Natural killer cell (primary cell): ENCODE results near the gene PCSK4. TPM values are rescaled to one million over a fixed set of nuclear protein-coding genes. Genes with fewer than 3 reads are reported as not detected.
A peak's percentile ranks its signal among the peaks of the same experiment; 100 is the strongest.

Experiments used
- ATAC-seq, 3 donors: fragments of 150-1000 bp in 2 of 3; fragments of 200-7000 bp in 1 of 3; cut with Tn5 transposase; 1 replicate in 1 of 3; 2 replicates in 2 of 3; pipeline ENCODE4 v1.10.0; 2021; ENCODE audit warnings: mild to moderate bottlenecking in 2 of 3, moderate library complexity in 2 of 3
- DNase-seq, 2 donors: peaks; one replicate each; pipeline versions ENCODE4 v3.0.0 to v3.0.0-alpha.2; 2013 to 2021; ENCODE audit warnings: mixed read lengths in 1 of 2
- H3K27ac ChIP-seq: one replicate; pipeline ENCODE4 v1.5.1; 2013; ENCODE audit warnings: mild to moderate bottlenecking, low read length
- H3K27me3 ChIP-seq: one replicate; pipeline ENCODE4 v1.6.1; 2013; ENCODE audit warnings: low read length; ENCODE audit not compliant: control insufficient read depth, insufficient read depth
- H3K36me3 ChIP-seq: one replicate; pipeline ENCODE4 v1.6.1; 2013; ENCODE audit warnings: low read length; ENCODE audit not compliant: control insufficient read depth, insufficient read depth
- H3K4me1 ChIP-seq: one replicate; pipeline ENCODE4 v1.6.1; 2013; ENCODE audit warnings: low read length; ENCODE audit not compliant: control insufficient read depth, insufficient read depth
- H3K4me3 ChIP-seq: one replicate; pipeline ENCODE4 v1.5.1; 2013; ENCODE audit warnings: low read length
- H3K9me3 ChIP-seq: one replicate; pipeline ENCODE4 v1.6.1; 2013; ENCODE audit warnings: low read length; ENCODE audit not compliant: control insufficient read depth, insufficient read depth
- H3K27ac Mint-ChIP-seq, 2 donors: one replicate each; pipeline ENCODE4 v1.8.0; 2022; ENCODE audit warnings: mild to moderate bottlenecking in 2 of 2, mixed read lengths in 2 of 2, moderate library complexity in 1 of 2
- H3K27me3 Mint-ChIP-seq, 2 donors: one replicate each; pipeline ENCODE4 v1.8.0; 2022; ENCODE audit warnings: low read depth in 2 of 2, mixed read lengths in 2 of 2
- H3K36me3 Mint-ChIP-seq: one replicate; pipeline ENCODE4 v1.8.0; 2022; ENCODE audit warnings: mixed read lengths
- H3K4me1 Mint-ChIP-seq, 2 donors: one replicate each; pipeline ENCODE4 v1.8.0; 2022; ENCODE audit warnings: mixed read lengths in 2 of 2
- H3K4me3 Mint-ChIP-seq: one replicate; pipeline ENCODE4 v1.8.0; 2022; ENCODE audit warnings: mild to moderate bottlenecking, moderate library complexity, mixed read lengths
- H3K9me3 Mint-ChIP-seq, 2 donors: one replicate each; pipeline ENCODE4 v1.8.0; 2022; ENCODE audit warnings: mixed read lengths in 2 of 2
- WGBS: methylation state at CpG from one replicate; pipeline ENCODE4 v1.1.7; 2013; ENCODE audit warnings: missing lambda C conversion rate; ENCODE audit not compliant: insufficient coverage; 5-methylcytosine and 5-hydroxymethylcytosine counted together
- intact Hi-C: fragments of 100-400 bp; cut with micrococcal nuclease; formaldehyde crosslinking; loops from one replicate; pipeline ENCODE4 v1.14.2; 2022
- total RNA-seq, 4 donors: library from RNA; stranded (reverse); fragments of 120-200 nt in 1 of 4; gene quantifications; one replicate each; pipeline versions ENCODE4 v1.2.3 to v1.2.4, GENCODE V29; 2013 to 2022
- TF ChIP-seq, protein P1 (sequence below): fragments of 200-600 bp; IDR thresholded peaks from one replicate; pipeline ENCODE4 v1.8.0; 2022; ENCODE audit warnings: antibody characterized with exemption

PCSK4 gene
- total RNA-seq, 3 donors from 2014 or later (not counting 1 experiment from before 2014, with no cell fraction given), result 4.1 to 6.0 (median 5.3) TPM

DNA sequence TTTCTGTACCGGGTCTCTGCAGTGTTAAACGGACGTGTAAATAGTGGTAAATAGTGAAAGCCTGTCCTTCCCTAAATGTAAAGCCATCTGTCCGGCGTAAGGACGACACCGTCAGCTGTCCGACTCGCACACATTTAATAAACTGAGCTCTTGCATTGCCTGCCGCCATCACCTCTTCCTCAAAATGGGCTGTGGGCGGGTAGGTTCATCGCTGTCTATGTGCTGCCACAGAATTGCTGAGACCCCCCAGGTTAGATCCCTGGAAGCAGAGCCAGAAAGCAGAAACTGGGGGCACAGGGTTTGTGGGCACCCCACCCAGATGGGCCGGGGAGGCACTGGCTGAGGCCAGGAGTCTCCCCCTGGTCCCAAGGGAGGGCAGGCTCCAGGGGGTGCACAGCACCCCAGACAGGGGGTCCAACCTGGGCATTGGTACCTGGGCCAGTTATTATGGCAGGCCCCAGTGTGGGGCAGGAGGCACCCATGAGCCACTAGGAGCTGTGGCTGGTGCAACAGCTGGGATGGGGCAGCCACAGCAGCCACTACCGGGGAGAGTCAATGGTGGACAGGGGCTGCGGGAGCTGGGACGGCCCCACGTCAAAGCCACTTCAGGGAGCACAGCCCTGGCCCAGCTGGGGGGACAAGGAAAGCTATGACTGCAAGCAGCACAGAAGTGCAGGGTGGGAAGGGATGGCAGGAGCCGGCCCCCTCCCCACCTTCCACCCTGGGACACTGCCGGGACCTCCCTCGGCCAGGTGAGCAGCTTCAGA, 16.9 kb downstream of the PCSK4 start:
- Histone ChIP-seq H3K27ac (no peak overlapping the region), H3K9me3 (no peaks in the 10 kb centered on the region), H3K36me3 (peaks cover 2% of the 10 kb centered on the region), H3K4me3 (no peak overlapping the region), H3K27me3 (peaks cover 17% of the 10 kb centered on the region), H3K4me1 (peaks cover 51% of the 10 kb centered on the region)
- Mint-ChIP-seq H3K4me1 (peaks cover 0 to 27% of the 10 kb centered on the region in 2 donors), H3K27me3 (peaks cover 0 to 5% of the 10 kb centered on the region in 2 donors), H3K27ac (no peak overlapping the region), H3K9me3 (no peaks in the 10 kb centered on the region), H3K36me3 (no peaks in the 10 kb centered on the region), H3K4me3 (peak overlapping the region; percentile 15)
- 86% methylated on average over 20 of the region's 20 CpGs for WGBS
- intact Hi-C loops, result no loop called here
- TF ChIP-seq, protein P1, sequence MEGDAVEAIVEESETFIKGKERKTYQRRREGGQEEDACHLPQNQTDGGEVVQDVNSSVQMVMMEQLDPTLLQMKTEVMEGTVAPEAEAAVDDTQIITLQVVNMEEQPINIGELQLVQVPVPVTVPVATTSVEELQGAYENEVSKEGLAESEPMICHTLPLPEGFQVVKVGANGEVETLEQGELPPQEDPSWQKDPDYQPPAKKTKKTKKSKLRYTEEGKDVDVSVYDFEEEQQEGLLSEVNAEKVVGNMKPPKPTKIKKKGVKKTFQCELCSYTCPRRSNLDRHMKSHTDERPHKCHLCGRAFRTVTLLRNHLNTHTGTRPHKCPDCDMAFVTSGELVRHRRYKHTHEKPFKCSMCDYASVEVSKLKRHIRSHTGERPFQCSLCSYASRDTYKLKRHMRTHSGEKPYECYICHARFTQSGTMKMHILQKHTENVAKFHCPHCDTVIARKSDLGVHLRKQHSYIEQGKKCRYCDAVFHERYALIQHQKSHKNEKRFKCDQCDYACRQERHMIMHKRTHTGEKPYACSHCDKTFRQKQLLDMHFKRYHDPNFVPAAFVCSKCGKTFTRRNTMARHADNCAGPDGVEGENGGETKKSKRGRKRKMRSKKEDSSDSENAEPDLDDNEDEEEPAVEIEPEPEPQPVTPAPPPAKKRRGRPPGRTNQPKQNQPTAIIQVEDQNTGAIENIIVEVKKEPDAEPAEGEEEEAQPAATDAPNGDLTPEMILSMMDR, result no peak
- DNase-seq (no peak), ATAC-seq (no peak)

DNA sequence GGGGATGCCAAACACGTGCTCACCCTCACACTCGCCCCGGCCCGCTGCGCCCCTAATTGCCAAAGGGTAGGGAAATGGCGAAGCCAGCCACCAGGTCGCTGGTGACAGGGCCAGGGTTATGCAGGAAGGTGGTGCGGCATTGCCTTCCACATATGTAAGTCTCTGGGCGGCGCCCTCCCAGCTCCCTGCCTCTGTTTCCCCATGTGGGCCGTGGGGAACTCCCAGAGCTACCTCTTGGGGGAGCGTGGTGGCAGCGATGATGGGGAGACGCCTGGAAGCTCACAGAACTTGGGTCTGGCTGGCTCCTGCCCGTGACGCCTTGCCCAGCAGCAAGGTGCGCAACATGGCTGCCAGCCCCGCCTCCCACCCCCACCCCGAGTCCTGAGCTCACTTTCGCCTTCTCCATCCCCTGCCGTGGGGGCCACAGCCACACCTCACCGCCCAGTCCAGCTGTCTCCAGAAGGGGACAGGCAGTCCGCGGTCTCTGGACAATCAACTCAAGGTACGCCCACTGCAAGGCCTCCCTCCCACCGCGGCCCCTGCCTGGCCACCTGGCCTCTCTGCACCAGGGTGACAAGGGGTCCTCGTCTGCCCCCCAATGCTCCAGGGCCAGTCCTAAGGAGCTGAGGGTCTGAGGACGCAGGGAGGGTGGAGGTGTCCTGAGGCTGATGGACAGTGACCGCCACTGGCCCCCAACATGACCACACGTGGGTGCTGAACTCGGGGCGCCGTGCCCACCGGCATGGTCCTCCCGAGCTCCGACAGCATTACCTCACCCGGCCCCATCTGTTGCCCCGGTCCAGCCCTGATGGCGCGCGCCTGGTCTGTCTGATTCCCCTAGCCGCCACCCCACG, 17.7 kb downstream of the PCSK4 start:
- no peak overlapping the region for H3K27ac ChIP-seq
- Mint-ChIP-seq H3K4me3 (peak overlapping the region; percentile 70), H3K36me3 (no peaks in the 10 kb centered on the region), H3K4me1 (peaks cover 0 to 21% of the 10 kb centered on the region in 2 donors), H3K27ac (no peak overlapping the region), H3K27me3 (peaks cover 0 to 5% of the 10 kb centered on the region in 2 donors), H3K9me3 (no peaks in the 10 kb centered on the region)
- H3K4me1 ChIP-seq, result peaks cover 49% of the 10 kb centered on the region
- no peak for ATAC-seq
- peaks cover 2% of the 10 kb centered on the region for H3K36me3 ChIP-seq
- H3K4me3 ChIP-seq, result no peak overlapping the region
- no peaks in the 10 kb centered on the region for H3K9me3 ChIP-seq
- intact Hi-C loops, result no loop called here
- peaks cover 17% of the 10 kb centered on the region for H3K27me3 ChIP-seq
- WGBS, result 73% methylated on average over 44 of the region's 44 CpGs
- TF ChIP-seq, protein P1, result no peak
- no peak for DNase-seq

DNA sequence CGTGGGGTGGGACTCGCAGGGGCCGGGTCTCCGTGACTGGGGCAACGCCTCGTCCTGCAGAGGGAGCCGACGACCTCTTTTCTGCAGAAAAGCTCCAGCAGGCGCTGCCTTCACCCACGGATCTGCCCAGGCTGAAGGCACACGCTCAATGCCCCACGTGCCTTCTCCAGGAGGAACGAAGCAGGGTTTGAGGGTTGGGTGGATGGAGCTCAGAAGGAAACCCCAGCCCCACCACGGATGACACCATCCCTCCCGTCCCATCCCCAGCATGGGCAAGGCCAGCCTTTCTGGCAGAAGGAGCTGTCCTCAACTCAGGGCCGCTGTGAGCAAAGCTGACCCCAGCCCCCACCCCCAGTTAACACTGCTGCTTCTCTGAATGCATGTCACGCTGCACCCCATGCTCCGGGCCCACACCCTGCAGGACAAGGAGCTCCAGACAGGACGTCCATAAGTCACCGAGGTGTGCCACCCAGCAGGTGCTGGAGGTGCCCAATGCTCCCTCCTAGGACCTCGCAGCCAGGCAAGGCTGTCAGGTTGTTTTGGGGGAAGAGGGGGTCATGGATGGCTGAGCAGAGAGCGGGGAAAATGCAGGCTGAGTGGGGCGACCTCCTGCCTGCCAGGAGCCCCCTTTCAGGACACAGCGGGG, 18.5 kb downstream of the PCSK4 start:
- Mint-ChIP-seq H3K4me3 (peak overlapping the region; percentile 42), H3K4me1 (peaks cover 0 to 18% of the 10 kb centered on the region in 2 donors), H3K27me3 (peaks cover 0 to 5% of the 10 kb centered on the region in 2 donors), H3K9me3 (no peaks in the 10 kb centered on the region), H3K36me3 (no peaks in the 10 kb centered on the region), H3K27ac (no peak overlapping the region)
- 36% methylated on average over 21 of the region's 24 CpGs for WGBS
- Histone ChIP-seq H3K36me3 (no peaks in the 10 kb centered on the region), H3K27ac (no peak overlapping the region), H3K4me1 (peaks cover 50% of the 10 kb centered on the region), H3K9me3 (no peaks in the 10 kb centered on the region), H3K27me3 (peaks cover 20% of the 10 kb centered on the region), H3K4me3 (no peak overlapping the region)
- TF ChIP-seq, protein P1, result no peak
- ATAC-seq (no peak), DNase-seq (peak in 1 of 2 donors; percentile 57)
- intact Hi-C loops, result no loop called here
